Measurements from ENCODE around the gene QPCT. TPM values are rescaled to one million over a fixed set of nuclear protein-coding genes. Genes with fewer than 3 reads are reported as not detected.

The QPCT gene
- total RNA-seq, 4 donors from 2014 or later = 1.5 to 4.8 (median 3.1) TPM

DNA sequence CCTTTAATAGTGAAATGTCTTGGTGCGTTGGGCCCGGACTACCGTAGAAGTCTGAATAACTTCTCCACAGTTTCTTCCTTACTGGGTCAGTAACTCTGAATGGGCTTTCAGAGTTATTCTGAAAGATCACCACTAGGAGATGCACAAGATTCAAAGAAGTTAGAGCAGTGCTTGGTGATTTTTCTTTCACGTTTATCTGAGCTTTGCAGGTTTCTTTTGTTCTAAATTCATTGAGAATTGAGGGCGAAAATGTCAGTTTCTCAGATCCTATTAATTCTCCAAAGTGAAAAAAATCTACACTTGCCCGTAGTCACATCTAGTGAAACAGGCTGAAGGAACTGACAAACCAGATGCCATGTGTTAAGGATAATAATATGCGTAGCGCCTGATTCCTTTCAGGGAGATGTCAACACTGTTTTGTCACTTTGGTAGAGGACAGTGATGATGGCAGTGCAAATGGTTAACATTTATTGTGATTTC, 70.1 kb downstream of the QPCT start:
- no peak overlapping the region for H3K27ac ChIP-seq
- peaks cover 0 to 14% (median 0%) of the 10 kb centered on the region in 4 donors for H3K4me1 ChIP-seq
- WGBS, 2 donors = 28% methylated on average over 8 of the region's 8 CpGs
- DNase-seq (ENCODE audit: low spot score in 2 of 2) = no peak
- H3K4me3 ChIP-seq = no peak overlapping the region
- H3K36me3 ChIP-seq = no peaks in the 10 kb centered on the region
- H3K9me3 ChIP-seq = no peaks in the 10 kb centered on the region
- no peaks in the 10 kb centered on the region for H3K27me3 ChIP-seq
- TF ChIP-seq POLR2A (IDR thresholded peaks at IDR 0.05) = no peak
- TF ChIP-seq, protein P1, sequence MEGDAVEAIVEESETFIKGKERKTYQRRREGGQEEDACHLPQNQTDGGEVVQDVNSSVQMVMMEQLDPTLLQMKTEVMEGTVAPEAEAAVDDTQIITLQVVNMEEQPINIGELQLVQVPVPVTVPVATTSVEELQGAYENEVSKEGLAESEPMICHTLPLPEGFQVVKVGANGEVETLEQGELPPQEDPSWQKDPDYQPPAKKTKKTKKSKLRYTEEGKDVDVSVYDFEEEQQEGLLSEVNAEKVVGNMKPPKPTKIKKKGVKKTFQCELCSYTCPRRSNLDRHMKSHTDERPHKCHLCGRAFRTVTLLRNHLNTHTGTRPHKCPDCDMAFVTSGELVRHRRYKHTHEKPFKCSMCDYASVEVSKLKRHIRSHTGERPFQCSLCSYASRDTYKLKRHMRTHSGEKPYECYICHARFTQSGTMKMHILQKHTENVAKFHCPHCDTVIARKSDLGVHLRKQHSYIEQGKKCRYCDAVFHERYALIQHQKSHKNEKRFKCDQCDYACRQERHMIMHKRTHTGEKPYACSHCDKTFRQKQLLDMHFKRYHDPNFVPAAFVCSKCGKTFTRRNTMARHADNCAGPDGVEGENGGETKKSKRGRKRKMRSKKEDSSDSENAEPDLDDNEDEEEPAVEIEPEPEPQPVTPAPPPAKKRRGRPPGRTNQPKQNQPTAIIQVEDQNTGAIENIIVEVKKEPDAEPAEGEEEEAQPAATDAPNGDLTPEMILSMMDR (IDR thresholded peaks at IDR 0.05) = peak; percentile 70 to 94 (median 80)

DNA sequence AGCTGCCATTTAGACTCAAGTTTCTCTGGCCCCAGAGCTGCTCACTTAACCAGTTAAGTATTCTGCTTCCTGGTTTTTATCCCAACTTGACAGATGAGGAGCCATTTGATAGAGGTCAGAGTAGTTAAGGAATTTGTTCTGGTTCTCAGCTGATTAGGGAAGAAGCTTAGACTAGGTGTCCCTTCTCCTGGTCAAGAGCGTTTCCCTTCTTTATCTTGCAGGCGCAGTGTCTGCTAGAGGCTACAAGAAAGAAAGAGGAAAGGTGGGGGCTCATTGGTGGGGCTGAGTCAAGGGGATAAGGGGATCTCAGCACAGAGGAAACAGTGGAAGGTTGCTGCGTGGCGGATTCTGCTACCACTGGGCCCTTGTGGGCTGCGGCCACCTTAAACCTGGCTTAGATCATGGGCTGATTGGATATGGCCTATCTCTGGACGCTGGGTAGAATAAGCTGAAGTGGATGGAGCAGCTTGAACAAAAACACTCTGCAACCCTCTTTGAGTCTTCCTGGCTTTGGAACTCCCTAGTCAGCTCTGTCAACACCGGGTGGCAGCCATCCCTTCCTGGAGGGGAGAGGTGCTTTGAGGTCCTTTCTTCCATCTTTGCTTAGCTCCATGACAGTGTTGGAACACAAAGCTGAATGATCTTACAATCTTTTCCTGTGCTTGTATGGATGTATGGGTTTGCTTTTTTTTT, 70.8 kb downstream of the QPCT start:
- Histone ChIP-seq H3K9me3 (no peaks in the 10 kb centered on the region), H3K27ac (no peak overlapping the region), H3K36me3 (no peaks in the 10 kb centered on the region), H3K27me3 (no peaks in the 10 kb centered on the region), H3K4me1 (peaks cover 0 to 14% (median 0%) of the 10 kb centered on the region in 4 donors), H3K4me3 (no peak overlapping the region)
- 90 to 93% methylated on average over 7 of the region's 7 CpGs for WGBS, 2 donors
- DNase-seq (ENCODE audit: low spot score in 2 of 2) = no peak
- TF ChIP-seq EP300 (IDR thresholded peaks at IDR 0.05) = no peak
- no peak for TF ChIP-seq POLR2A (IDR thresholded peaks at IDR 0.05)
- TF ChIP-seq, protein P1 (IDR thresholded peaks at IDR 0.05) = no peak

DNA sequence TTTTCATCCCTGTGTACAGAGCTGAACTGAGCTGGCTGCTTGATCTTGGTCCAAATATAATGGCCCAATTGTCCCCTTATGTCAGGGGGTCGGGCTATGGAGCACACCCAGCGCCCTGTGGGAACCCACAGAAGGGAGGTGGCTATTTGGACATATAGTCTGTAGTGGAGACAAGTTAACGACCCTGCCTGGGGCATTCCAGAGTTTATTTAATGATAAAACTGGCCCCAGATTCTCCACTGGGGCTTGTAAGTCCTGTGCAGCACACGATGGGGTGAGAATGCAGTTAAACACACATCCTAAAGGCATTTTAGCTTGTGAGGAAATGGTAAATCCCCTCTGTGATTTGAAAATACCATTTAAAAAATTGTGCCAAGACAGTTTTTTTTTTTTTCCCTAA, 72.9 kb downstream of the QPCT start:
- TF ChIP-seq EP300 (IDR thresholded peaks at IDR 0.05) (no peak), POLR2A (IDR thresholded peaks at IDR 0.05) (no peak)
- TF ChIP-seq, protein P1 (IDR thresholded peaks at IDR 0.05) = no peak
- Histone ChIP-seq H3K36me3 (no peaks in the 10 kb centered on the region), H3K9me3 (no peaks in the 10 kb centered on the region), H3K4me1 (peaks cover 0 to 14% (median 0%) of the 10 kb centered on the region in 4 donors), H3K4me3 (no peak overlapping the region), H3K27me3 (no peaks in the 10 kb centered on the region), H3K27ac (no peak overlapping the region)
- no peak for DNase-seq (ENCODE audit: low spot score in 2 of 2)
- WGBS, 2 donors = 19 to 28% methylated on average over 4 of the region's 4 CpGs

DNA sequence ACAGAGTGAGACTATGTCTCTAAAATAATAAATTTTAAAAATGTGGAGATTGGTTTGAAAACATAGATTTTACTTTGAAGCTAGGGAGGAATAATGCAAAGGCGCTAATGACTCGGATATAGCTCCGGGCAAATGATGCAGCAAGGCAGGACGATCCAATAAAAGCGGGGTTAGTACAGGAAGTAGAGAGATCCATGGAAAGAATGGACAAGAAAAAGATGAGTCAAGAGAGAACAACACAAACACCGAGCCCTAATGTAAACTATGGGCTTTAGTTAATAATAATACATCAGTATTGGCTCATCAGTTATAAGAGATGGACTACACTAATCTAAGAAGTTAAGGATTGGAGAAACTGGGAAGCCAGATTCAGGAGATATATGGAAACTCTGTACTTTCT, 74.5 kb downstream of the QPCT start:
- Histone ChIP-seq H3K27ac (no peak overlapping the region), H3K4me1 (peaks cover 0 to 14% (median 0%) of the 10 kb centered on the region in 4 donors), H3K9me3 (no peaks in the 10 kb centered on the region), H3K4me3 (no peak overlapping the region), H3K36me3 (no peaks in the 10 kb centered on the region), H3K27me3 (no peaks in the 10 kb centered on the region)
- DNase-seq (ENCODE audit: low spot score in 2 of 2) = no peak
- TF ChIP-seq POLR2A (IDR thresholded peaks at IDR 0.05) = no peak
- TF ChIP-seq, protein P1 (IDR thresholded peaks at IDR 0.05) = no peak
- TF ChIP-seq EP300 (IDR thresholded peaks at IDR 0.05) = no peak
- 87 to 90% methylated on average over 6 of the region's 6 CpGs for WGBS, 2 donors

DNA sequence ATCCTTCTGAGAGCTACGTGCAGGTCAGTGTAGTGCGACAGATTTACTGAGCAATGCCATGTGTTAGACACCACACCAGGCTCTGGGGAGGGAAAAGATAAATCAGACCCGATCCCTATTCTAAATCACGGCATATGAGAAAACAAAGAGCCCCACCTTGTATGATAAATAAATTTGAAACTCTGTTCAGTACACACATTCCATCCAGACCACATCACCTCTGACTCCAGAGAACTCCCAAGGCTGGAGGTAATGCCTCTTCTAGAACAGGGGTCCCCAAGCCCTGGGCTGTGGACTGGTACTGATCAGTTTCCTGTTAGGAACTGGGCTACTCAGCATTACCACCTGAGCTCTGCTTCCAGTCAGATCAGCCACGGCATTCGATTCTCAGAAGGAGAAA, 77.3 kb downstream of the QPCT start:
- Histone ChIP-seq H3K36me3 (no peaks in the 10 kb centered on the region), H3K27me3 (no peaks in the 10 kb centered on the region), H3K4me3 (no peak overlapping the region), H3K9me3 (no peaks in the 10 kb centered on the region), H3K4me1 (peaks cover 0 to 6% (median 0%) of the 10 kb centered on the region in 4 donors), H3K27ac (no peak overlapping the region)
- DNase-seq (ENCODE audit: low spot score in 2 of 2) = no peak
- WGBS, 2 donors = 76 to 79% methylated on average over 6 of the region's 6 CpGs
- no peak for TF ChIP-seq EP300 (IDR thresholded peaks at IDR 0.05)
- TF ChIP-seq POLR2A (IDR thresholded peaks at IDR 0.05) = no peak
- TF ChIP-seq, protein P1 (IDR thresholded peaks at IDR 0.05) = no peak

All from tibial nerve (tissue), 4 donors.